ENCODE measurements around the gene CAV2. TPM values are rescaled to one million over a fixed set of nuclear protein-coding genes. Genes with fewer than 3 reads are reported as not detected.

Gene CAV2
- total RNA-seq, 6 experiments from 2014 or later: 12.5 to 51.0 (median 36.0) TPM

DNA sequence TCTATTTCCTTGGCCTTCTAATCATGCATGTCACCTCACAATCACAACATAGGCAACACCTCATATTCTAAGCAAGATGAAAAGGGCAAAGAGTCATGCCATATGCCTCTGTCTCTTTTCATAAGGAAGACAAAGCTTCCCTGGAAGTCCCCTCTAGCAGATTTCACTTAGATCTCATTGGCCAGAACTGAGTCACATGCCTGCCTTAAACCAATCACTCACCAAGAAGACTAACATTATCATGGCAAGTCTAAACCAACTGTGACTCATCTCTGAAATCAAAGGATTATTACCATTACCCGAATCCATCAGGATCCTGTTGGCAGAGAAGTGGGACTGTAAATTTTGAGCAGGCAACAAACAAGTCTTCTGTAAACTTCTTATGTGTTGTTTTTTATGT lies 53.1 kb downstream of the CAV2 start:
- TF ChIP-seq CTCF (IDR thresholded peaks at IDR 0.05) (no peak), POLR2A (IDR thresholded peaks at IDR 0.05) (no peak)
- whole genome bisulfite sequencing (ENCODE audit: insufficient coverage, low coverage, low lambda C conversion rate, missing lambda C conversion rate): 78% methylated on average over 1 of the region's 1 CpG
- H3K4me1 ChIP-seq: no peaks in the 10 kb centered on the region
- DNase-seq (no peak), ATAC-seq (no peak)
- no peaks in the 10 kb centered on the region for H3K9me3 ChIP-seq
- no peak overlapping the region for H3K27ac ChIP-seq
- no peaks in the 10 kb centered on the region for H3K27me3 ChIP-seq
- no peaks in the 10 kb centered on the region for H3K36me3 ChIP-seq
- H3K4me3 ChIP-seq: no peak overlapping the region
- intact Hi-C loops (cut with DNase I): no loop called here

DNA sequence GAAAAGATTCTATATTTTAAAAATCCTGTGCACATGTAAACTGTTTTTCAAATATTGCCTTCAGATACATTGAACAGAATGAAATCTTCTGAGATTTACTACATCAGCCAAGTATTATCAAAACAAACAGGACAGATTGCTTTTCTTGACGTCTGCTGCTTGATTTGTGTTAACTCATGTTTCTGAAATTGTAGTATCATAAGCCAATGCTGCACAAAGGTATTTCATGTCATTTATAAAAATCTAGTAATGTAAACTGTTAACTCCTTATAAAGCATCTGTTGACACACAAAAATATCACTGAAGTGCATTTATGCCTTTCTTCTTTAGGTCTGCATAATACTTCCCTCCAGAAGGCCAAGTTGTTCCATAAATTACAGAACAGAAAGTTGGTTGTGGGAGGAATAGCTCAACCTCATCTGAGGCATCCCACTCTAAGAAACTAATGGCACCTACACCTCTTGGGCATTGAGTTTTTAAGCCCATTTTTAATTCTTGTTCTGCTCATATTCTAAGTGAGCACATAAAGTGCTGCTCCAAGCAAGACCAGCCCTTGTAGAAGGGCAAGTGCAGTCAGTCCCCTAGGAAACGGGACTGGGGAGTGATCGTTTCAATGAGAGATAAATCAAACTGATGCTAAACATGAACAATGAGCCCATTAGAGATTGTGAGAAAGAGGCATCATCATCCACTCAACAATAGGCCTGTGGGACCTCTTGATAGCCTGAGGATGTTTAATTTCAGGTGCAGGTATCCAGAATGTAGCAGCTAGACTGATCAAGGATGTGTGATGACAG lies 53.8 kb downstream of the CAV2 start:
- H3K4me3 ChIP-seq: no peak overlapping the region
- intact Hi-C loops (cut with DNase I): no loop called here
- TF ChIP-seq CTCF (IDR thresholded peaks at IDR 0.05): no peak
- TF ChIP-seq POLR2A (IDR thresholded peaks at IDR 0.05): no peak
- 73% methylated on average over 3 of the region's 3 CpGs for WGBS (ENCODE audit: insufficient coverage, low coverage, low lambda C conversion rate, missing lambda C conversion rate)
- DNase-seq (no peak), ATAC-seq (no peak)
- H3K27ac ChIP-seq: no peak overlapping the region
- no peaks in the 10 kb centered on the region for H3K4me1 ChIP-seq
- no peaks in the 10 kb centered on the region for H3K9me3 ChIP-seq
- H3K27me3 ChIP-seq: no peaks in the 10 kb centered on the region
- H3K36me3 ChIP-seq: no peaks in the 10 kb centered on the region

- Histone ChIP-seq H3K36me3 (no peaks in the 10 kb centered on the region), H3K4me3 (no peak overlapping the region), H3K9me3 (no peaks in the 10 kb centered on the region), H3K27ac (no peak overlapping the region), H3K4me1 (no peaks in the 10 kb centered on the region), H3K27me3 (no peaks in the 10 kb centered on the region)
- intact Hi-C loops (cut with DNase I): no loop called here
- ATAC-seq (no peak), DNase-seq (no peak)
- TF ChIP-seq CTCF (IDR thresholded peaks at IDR 0.05) (no peak), POLR2A (IDR thresholded peaks at IDR 0.05) (no peak)
Measured at GRCh38 chr7:116554436-116554835, 54.9 kb downstream of the CAV2 start.

DNA sequence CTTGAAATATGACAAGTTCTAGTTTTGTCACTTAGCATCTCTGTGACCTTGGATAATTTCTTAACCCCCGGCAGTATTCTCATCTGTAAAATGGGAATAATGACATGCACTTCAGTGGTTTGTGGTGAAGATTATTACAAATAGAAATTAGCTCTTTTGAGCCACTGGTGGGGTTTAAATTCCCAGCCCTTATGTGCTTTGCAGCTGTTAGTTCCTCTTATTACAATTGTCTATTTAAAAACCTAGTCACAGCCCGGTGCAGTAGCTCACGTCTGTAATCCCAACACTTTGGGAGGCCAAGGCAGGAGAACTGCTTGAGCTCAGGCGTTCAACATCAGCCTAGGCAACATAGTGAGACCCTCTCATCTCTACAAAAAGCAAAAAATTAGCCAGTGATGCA lies 55.4 kb downstream of the CAV2 start:
- no peak for TF ChIP-seq CTCF (IDR thresholded peaks at IDR 0.05)
- TF ChIP-seq POLR2A (IDR thresholded peaks at IDR 0.05): no peak
- DNase-seq: no peak
- intact Hi-C loops (cut with DNase I): no loop called here
- Histone ChIP-seq H3K36me3 (no peaks in the 10 kb centered on the region), H3K9me3 (no peaks in the 10 kb centered on the region), H3K4me3 (no peak overlapping the region), H3K27ac (no peak overlapping the region), H3K27me3 (no peaks in the 10 kb centered on the region), H3K4me1 (no peaks in the 10 kb centered on the region)
- no peak for ATAC-seq
- WGBS (ENCODE audit: insufficient coverage, low coverage, low lambda C conversion rate, missing lambda C conversion rate): 70% methylated on average over 4 of the region's 4 CpGs

Data from right lobe of liver (tissue), 6 donors.